Body of pancreas (tissue), 4 donors: Measurements from ENCODE around the gene NLRC3. TPM values are rescaled to one million over a fixed set of nuclear protein-coding genes. Genes with fewer than 3 reads are reported as not detected.

Experiments
- ATAC-seq: fragments of 150-250 bp; one replicate; pipeline ENCODE4 v1.9.1; 2016
- DNase-seq, 4 donors: peaks; one replicate each; pipeline ENCODE4 v3.0.0-alpha.2; 2019
- H3K27ac ChIP-seq, 4 donors: fragments of 200-600 bp; sonication (generic); 1 replicate in 3 of 4; 2 replicates in 1 of 4; pipeline versions ENCODE4 v1.5.1 to v1.6.1; 2016 to 2019; ENCODE audit warnings: mild to moderate bottlenecking in 1 of 4, mixed read lengths in 1 of 4, moderate library complexity in 1 of 4
- H3K27me3 ChIP-seq, 2 donors: fragments of 200-600 bp; sonication (generic); one replicate each; pipeline ENCODE4 v1.6.0; 2016; ENCODE audit warnings: mild to moderate bottlenecking in 1 of 2
- H3K36me3 ChIP-seq, 2 donors: fragments of 200-600 bp; sonication (generic); replicated peaks in 1 of 2; 2 replicates each; pipeline ENCODE4 v1.5.1; 2016; ENCODE audit warnings: low read depth in 2 of 2; ENCODE audit not compliant: insufficient read depth in 1 of 2
- H3K4me1 ChIP-seq: fragments of 200-600 bp; sonication (generic); one replicate; pipeline ENCODE4 v1.6.0; 2016
- H3K4me3 ChIP-seq, 2 donors: fragments of 200-600 bp; sonication (generic); 1 replicate in 1 of 2; 2 replicates in 1 of 2; pipeline ENCODE4 v1.5.1; 2016 to 2019
- H3K9me3 ChIP-seq, 3 donors: fragments of 200-600 bp; sonication (generic); 1 replicate in 2 of 3; 2 replicates in 1 of 3; pipeline ENCODE4 v1.5.1; 2016
- CTCF ChIP-seq, 7 experiments: fragments of 450-650 bp in 4 of 7; fragments of 200-600 bp in 3 of 7; sonication (generic) in 3 of 7; IDR thresholded peaks; one replicate each; pipeline ENCODE4 v1.5.1; 2016 to 2019; ENCODE audit warnings: antibody characterized with exemption in 7 of 7
- POLR2A ChIP-seq, 3 donors: fragments of 450-650 bp; IDR thresholded peaks; one replicate each; pipeline ENCODE4 v1.6.1; 2016; ENCODE audit warnings: antibody characterized with exemption in 3 of 3, mild to moderate bottlenecking in 2 of 3
- WGBS, 2 donors: methylation state at CpG; one replicate each; pipeline ENCODE4 v1.1.5; 2017; 5-methylcytosine and 5-hydroxymethylcytosine counted together
- intact Hi-C: fragments of 100-400 bp; cut with DNase I; formaldehyde crosslinking; loops from one replicate; pipeline ENCODE4 v1.15.1; 2023
- total RNA-seq, 2 donors: library from RNA; depleted of rRNA; stranded (reverse); fragments of >200 nt; gene quantifications; one replicate each; pipeline ENCODE4 v1.1.0, GENCODE V29; 2016

Gene NLRC3
- total RNA-seq, 2 donors from 2014 or later: 0.78 to 1.3 TPM

GRCh38 chr16:3606441-3606840 is 29.2 kb upstream of the NLRC3 start:
- H3K4me1 ChIP-seq: peaks cover 14% of the 10 kb centered on the region
- H3K36me3 ChIP-seq: peaks cover 0 to 1% of the 10 kb centered on the region in 2 donors
- TF ChIP-seq POLR2A (IDR thresholded peaks at IDR 0.05): no peak
- no peak for TF ChIP-seq CTCF (IDR thresholded peaks at IDR 0.05)
- ATAC-seq (no peak), DNase-seq (no peak)
- no peak overlapping the region for H3K4me3 ChIP-seq
- no peaks in the 10 kb centered on the region for H3K9me3 ChIP-seq
- intact Hi-C loops: no loop called here
- 87 to 93% methylated on average over 11 of the region's 11 CpGs for WGBS, 2 donors
- no peak overlapping the region for H3K27ac ChIP-seq
- no peaks in the 10 kb centered on the region for H3K27me3 ChIP-seq

- no peaks in the 10 kb centered on the region for H3K27me3 ChIP-seq
- no peak overlapping the region for H3K4me3 ChIP-seq
- 89 to 92% methylated on average over 2 to 7 of the region's 7 CpGs for WGBS, 2 donors
- intact Hi-C loops: no loop called here
- ATAC-seq (no peak), DNase-seq (no peak)
- H3K9me3 ChIP-seq: no peaks in the 10 kb centered on the region
- H3K4me1 ChIP-seq: no peaks in the 10 kb centered on the region
- peaks cover 0 to 3% of the 10 kb centered on the region in 2 donors for H3K36me3 ChIP-seq
- H3K27ac ChIP-seq: no peak overlapping the region
- TF ChIP-seq POLR2A (IDR thresholded peaks at IDR 0.05) (no peak), CTCF (IDR thresholded peaks at IDR 0.05) (no peak)
These were observed 25.1 kb upstream of the NLRC3 start for GRCh38 chr16:3602320-3602653.

GRCh38 chr16:3601614-3602319 is 24.6 kb upstream of the NLRC3 start:
- intact Hi-C loops: no loop called here
- DNase-seq: no peak
- no peak overlapping the region for H3K27ac ChIP-seq
- no peaks in the 10 kb centered on the region for H3K27me3 ChIP-seq
- H3K4me1 ChIP-seq: no peaks in the 10 kb centered on the region
- TF ChIP-seq CTCF (IDR thresholded peaks at IDR 0.05) (no peak), POLR2A (IDR thresholded peaks at IDR 0.05) (no peak)
- H3K9me3 ChIP-seq: no peaks in the 10 kb centered on the region
- 86 to 89% methylated on average over 13 of the region's 13 CpGs for WGBS, 2 donors
- no peak for ATAC-seq
- H3K36me3 ChIP-seq: peaks cover 0 to 3% of the 10 kb centered on the region in 2 donors
- no peak overlapping the region for H3K4me3 ChIP-seq

GRCh38 chr16:3599922-3600321 is 22.7 kb upstream of the NLRC3 start:
- Histone ChIP-seq H3K4me3 (no peak overlapping the region), H3K36me3 (peaks cover 0 to 3% of the 10 kb centered on the region in 2 donors), H3K27me3 (no peaks in the 10 kb centered on the region), H3K9me3 (no peaks in the 10 kb centered on the region), H3K27ac (no peak overlapping the region), H3K4me1 (no peaks in the 10 kb centered on the region)
- TF ChIP-seq CTCF (IDR thresholded peaks at IDR 0.05): no peak
- no peak for TF ChIP-seq POLR2A (IDR thresholded peaks at IDR 0.05)
- 89 to 94% methylated on average over 1 to 4 of the region's 4 CpGs for WGBS, 2 donors
- intact Hi-C loops: no loop called here
- ATAC-seq (no peak), DNase-seq (no peak)

GRCh38 chr16:3599121-3599520 is 21.9 kb upstream of the NLRC3 start:
- H3K4me3 ChIP-seq: no peak overlapping the region
- no peaks in the 10 kb centered on the region for H3K27me3 ChIP-seq
- ATAC-seq: no peak
- 92 to 93% methylated on average over 8 of the region's 8 CpGs for WGBS, 2 donors
- no peak for DNase-seq
- H3K36me3 ChIP-seq: peaks cover 0 to 3% of the 10 kb centered on the region in 2 donors
- no peak overlapping the region for H3K27ac ChIP-seq
- intact Hi-C loops: no loop called here
- H3K9me3 ChIP-seq: no peaks in the 10 kb centered on the region
- H3K4me1 ChIP-seq: no peaks in the 10 kb centered on the region
- no peak for TF ChIP-seq CTCF (IDR thresholded peaks at IDR 0.05)
- no peak for TF ChIP-seq POLR2A (IDR thresholded peaks at IDR 0.05)
